Measurements from ENCODE around the gene CEMIP.

CEMIP gene

GRCh38 chr15:80976851-80977250, 197.7 kb downstream of the CEMIP start:
- DNase-seq (ENCODE audit: low read depth in 1 of 2, low spot score in 1 of 2): no peak
- in situ Hi-C loops (cut with HindIII; ENCODE audit: low pct_unique_long_range_greater_than_20kb, low sequenced_read_pairs): no loop called here
- TF ChIP-seq JUND (IDR thresholded peaks at IDR 0.05; ENCODE audit: low read depth): no peak

GRCh38 chr15:80977627-80978036, 198.5 kb downstream of the CEMIP start:
- DNase-seq (ENCODE audit: low read depth in 1 of 2, low spot score in 1 of 2): peak; percentile 50 to 77
- in situ Hi-C loops (cut with HindIII; ENCODE audit: low pct_unique_long_range_greater_than_20kb, low sequenced_read_pairs): no loop called here
- TF ChIP-seq JUND (IDR thresholded peaks at IDR 0.05; ENCODE audit: low read depth): no peak

DNA sequence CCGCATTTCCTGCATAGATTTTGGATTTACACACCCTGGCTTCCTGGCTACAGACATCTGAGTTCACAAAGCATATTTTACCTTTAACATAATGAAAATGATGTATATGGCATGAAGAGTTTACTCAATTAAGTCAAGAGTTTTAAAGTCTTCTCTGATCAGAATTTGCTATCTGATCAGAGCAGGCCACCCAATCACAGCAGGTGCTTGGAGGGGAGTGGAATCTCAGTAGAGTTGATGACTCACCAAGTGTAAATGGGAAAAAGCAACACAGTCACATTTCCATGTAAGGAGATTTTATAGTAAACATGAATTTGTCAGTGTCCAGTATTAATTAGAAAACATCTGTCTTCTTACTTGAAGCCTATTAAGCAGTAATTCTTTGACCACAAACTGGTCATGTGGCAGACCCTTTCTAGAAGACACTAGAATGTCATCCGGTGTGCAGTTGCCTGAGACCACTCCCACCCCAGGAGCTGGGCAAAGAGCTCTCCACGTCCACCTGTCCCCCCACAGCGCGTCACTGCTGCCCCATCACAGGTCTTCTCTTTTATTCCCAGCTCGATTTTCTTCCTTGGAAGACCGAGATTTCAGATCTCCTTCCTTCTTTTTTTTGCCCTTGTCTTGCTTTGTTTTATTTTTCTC, 199.6 kb downstream of the CEMIP start:
- in situ Hi-C loops (cut with HindIII; ENCODE audit: low pct_unique_long_range_greater_than_20kb, low sequenced_read_pairs): no loop called here
- no peak for TF ChIP-seq JUND (IDR thresholded peaks at IDR 0.05; ENCODE audit: low read depth)
- DNase-seq (ENCODE audit: low read depth in 1 of 2, low spot score in 1 of 2): no peak

DNA sequence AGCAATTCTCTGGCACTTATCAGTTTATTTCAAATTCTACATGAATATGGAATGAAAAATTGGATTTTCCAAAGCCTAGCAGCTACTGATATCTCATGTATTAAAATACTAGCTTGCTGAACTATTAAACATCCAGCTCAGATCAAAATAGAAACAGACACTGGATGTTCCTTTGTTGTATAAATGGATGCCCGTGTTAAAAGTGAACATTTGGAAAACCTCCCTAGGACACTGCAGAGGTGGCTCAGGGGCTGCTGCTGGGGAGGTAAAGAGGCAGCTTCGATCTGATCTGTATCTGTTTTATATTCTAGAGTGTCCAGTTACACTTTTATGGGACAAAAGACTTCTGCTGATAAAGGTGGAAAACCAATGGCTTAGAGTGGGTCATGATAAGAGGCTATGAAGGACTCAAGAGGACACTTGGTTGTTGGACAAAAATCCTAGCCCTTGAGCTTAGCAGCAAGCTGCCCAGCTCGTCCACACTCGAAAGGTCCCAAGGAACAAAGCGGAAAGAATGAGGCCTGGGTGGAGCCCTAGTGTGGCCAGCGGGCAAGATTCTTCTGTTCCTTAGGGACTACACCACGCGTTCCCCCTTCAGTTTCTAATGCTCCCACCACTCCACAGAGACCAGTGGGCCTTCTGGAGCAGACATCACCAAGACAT, 200.5 kb downstream of the CEMIP start:
- in situ Hi-C loops (cut with HindIII; ENCODE audit: low pct_unique_long_range_greater_than_20kb, low sequenced_read_pairs): no loop called here
- no peak for DNase-seq (ENCODE audit: low read depth in 1 of 2, low spot score in 1 of 2)
- no peak for TF ChIP-seq JUND (IDR thresholded peaks at IDR 0.05; ENCODE audit: low read depth)

- in situ Hi-C loops (cut with HindIII; ENCODE audit: low pct_unique_long_range_greater_than_20kb, low sequenced_read_pairs): no loop called here
- no peak for TF ChIP-seq JUND (IDR thresholded peaks at IDR 0.05; ENCODE audit: low read depth)
- no peak for DNase-seq (ENCODE audit: low read depth in 1 of 2, low spot score in 1 of 2)
Measured at GRCh38 chr15:80982205-80982604, 203.0 kb downstream of the CEMIP start.

DNA sequence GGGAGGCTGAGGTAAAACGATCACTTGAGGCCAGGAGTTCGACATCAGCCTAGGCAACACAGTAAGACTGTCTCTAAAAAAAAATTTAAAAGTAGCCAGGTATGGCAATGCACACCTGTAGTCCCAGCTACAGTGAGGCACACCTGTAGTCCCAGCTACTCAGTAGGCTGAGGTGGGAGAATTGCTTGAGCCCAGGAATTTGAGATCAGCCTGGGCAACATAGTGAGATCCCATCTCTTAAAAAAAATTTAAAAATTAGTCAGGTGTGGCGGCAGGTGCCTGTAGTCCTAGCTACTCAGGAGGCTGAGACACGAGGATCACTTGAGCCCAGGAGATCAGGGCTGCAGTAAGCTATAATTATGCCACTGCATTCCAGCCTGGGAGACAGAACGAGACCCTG, 203.7 kb downstream of the CEMIP start:
- no peak for TF ChIP-seq JUND (IDR thresholded peaks at IDR 0.05; ENCODE audit: low read depth)
- in situ Hi-C loops (cut with HindIII; ENCODE audit: low pct_unique_long_range_greater_than_20kb, low sequenced_read_pairs): no loop called here
- no peak for DNase-seq (ENCODE audit: low read depth in 1 of 2, low spot score in 1 of 2)

GRCh38 chr15:80984856-80985255, 205.7 kb downstream of the CEMIP start:
- DNase-seq (ENCODE audit: low read depth in 1 of 2, low spot score in 1 of 2): peak in 1 of 2 experiments; percentile 60
- in situ Hi-C loops (cut with HindIII; ENCODE audit: low pct_unique_long_range_greater_than_20kb, low sequenced_read_pairs): no loop called here
- no peak for TF ChIP-seq JUND (IDR thresholded peaks at IDR 0.05; ENCODE audit: low read depth)

DNA sequence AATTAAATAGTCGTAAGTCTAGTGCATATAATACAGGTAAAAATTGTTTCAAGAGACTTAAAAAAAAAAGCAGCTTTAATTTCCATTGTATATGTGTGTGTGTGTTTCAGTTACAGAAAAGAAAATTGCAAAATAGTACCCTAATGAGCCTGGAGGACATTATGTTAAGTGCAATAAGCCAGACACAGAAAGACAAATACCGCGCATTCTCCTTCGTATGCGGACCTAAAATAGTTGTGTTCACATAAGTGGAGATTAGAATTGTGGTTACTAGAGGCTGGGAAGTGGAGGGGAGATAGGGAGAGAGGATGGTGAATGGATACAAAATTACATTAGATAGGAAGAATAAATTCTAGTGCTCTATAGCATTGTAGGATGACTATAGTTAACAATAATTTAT, 206.8 kb downstream of the CEMIP start:
- in situ Hi-C loops (cut with HindIII; ENCODE audit: low pct_unique_long_range_greater_than_20kb, low sequenced_read_pairs): no loop called here
- no peak for DNase-seq (ENCODE audit: low read depth in 1 of 2, low spot score in 1 of 2)
- TF ChIP-seq JUND (IDR thresholded peaks at IDR 0.05; ENCODE audit: low read depth): no peak

DNA sequence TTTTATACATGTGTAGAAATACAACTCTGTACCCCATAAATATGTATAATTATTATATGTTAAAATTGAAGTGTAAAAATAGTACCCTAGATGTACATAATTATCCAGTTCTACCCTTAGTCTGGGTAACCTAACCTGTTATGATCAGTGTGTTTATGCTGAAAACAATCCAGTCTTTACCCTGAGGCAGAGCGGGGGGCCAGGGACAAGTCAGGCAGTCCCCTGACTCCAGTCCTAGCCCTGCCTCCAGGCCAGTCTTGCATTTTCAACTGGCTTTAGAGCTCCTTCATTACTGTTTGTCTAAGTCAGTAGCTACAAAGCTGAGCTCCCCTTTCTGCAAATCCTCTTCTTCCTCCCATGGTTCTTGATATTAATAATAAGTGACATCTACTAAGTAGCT, 207.3 kb downstream of the CEMIP start:
- TF ChIP-seq JUND (IDR thresholded peaks at IDR 0.05; ENCODE audit: low read depth): no peak
- in situ Hi-C loops (cut with HindIII; ENCODE audit: low pct_unique_long_range_greater_than_20kb, low sequenced_read_pairs): no loop called here
- DNase-seq (ENCODE audit: low read depth in 1 of 2, low spot score in 1 of 2): no peak

DNA sequence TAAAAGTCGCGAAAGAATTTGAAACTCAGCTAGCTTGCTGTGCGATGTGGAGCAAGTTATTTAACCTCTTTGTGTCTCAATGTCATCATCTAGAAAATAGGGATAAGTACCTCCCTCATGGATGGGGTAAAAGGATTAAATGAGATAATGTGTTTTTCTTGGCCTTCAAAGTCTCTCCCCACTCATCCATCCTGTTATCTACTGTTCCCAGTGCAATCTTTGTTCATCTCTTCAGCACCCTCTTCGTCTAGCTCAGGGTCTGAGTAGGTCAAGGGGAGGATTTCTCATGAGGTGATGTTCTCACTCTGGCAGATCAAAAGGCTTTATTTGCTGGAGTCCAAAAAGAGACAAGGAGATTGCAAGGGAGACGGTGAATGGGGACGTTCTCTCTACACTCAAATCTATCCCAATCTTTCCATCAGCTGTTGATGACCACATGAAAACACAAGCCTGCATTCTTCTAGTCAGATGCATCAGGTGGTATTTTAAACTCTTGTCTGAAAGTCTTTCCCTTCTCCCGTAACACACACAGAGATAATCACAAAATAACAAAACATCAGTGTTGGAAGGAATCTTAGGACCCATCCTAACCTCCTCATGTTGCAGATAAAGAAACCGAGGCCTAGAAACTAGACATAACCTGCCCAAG, 209.1 kb downstream of the CEMIP start:
- TF ChIP-seq JUND (IDR thresholded peaks at IDR 0.05; ENCODE audit: low read depth): no peak
- in situ Hi-C loops (cut with HindIII; ENCODE audit: low pct_unique_long_range_greater_than_20kb, low sequenced_read_pairs): no loop called here
- DNase-seq (ENCODE audit: low read depth in 1 of 2, low spot score in 1 of 2): no peak

DNA sequence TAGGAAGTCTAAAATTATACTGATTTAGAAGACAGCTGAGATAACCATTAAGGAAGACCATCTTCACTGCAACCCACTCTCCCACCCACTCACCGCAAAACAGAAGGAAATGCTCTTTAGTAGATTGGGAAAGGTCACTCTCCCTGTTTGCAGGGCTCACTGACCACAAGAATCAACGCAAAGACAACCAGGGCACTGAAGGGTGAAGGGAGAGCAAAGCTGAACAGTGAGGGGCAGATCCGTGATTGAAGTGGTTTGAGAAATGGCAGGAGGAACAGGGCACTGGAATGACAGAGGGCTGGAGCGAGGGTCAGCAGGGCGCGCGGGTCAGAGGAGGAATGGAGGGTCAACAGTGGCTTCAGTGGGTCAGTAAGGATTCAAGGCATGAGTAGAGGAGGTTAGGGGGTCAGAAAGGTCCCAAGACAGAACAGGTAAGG, 209.9 kb downstream of the CEMIP start:
- no peak for TF ChIP-seq JUND (IDR thresholded peaks at IDR 0.05; ENCODE audit: low read depth)
- in situ Hi-C loops (cut with HindIII; ENCODE audit: low pct_unique_long_range_greater_than_20kb, low sequenced_read_pairs): no loop called here
- DNase-seq (ENCODE audit: low read depth in 1 of 2, low spot score in 1 of 2): no peak

DNA sequence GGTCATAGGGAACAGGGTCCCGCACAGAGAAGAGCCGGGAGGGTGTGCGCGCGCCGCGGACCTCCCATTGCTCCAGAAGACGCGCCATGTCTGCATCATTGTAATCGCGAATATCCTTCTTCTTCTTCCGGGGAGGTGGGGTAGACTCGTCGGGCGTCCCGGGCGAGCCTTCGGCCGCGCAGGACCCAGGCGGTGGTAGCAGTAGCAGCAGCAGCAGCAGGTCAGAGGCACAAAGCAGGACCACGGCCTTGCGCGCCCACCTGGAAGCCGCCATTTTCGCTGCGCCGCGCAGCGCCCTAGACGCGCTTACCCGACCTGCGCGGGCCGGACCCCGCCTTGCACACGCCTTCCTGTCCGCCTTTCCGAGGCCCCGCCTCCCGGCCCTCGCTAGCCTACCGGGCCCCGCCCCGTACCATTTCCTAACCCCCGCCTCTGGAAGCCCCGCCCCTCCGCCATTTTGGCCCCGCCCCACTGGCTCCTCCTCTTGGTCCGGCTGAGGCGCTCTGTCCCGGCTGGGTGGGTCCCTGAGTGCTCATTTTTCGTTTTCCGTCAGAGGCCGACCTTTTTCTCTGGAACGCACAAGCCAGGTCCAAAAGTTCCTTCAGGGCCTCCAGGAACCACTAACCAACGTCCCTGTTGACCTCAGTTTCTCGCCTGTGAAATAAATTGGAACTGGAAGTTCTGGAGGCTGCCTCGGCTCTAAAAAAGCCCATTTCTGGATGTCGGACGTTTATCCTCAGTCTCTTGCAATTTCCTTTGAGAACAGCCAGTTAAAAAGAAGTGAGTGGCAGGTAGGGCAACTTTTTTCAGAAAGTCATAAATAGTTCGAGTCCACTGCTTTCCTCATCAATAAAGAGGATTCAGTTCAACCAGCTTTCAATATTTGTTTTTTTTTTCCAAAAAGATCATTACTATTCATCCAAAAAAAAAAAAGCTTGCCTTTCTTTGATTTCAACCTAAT, 210.6 kb downstream of the CEMIP start, which contains the start of gene MESD:
MESD (minus strand) TSS at position 302 of the 961 bp plus-strand sequence; CDS start at position 274, 28 bp downstream.
- DNase-seq (ENCODE audit: low read depth in 1 of 2, low spot score in 1 of 2): peak; percentile 84 to 95
- TF ChIP-seq JUND (IDR thresholded peaks at IDR 0.05; ENCODE audit: low read depth): no peak
- in situ Hi-C loops (cut with HindIII; ENCODE audit: low pct_unique_long_range_greater_than_20kb, low sequenced_read_pairs): no loop called here

Data from T47D (cell line).